NCI-H187 treated with DMSO at 0.1 percent for 48 hours (cell line): ENCODE results near the gene SFI1.
"Not testable (repeated sequence)": the region's sequence is repeated elsewhere in the genome, so short reads cannot be mapped to it uniquely, and the experiment has no call there.

Experiments used
- DNase-seq: peaks from one replicate; lab custom pipeline; 2025; lab: John Stamatoyannopoulos, UW

Gene SFI1, protein sequence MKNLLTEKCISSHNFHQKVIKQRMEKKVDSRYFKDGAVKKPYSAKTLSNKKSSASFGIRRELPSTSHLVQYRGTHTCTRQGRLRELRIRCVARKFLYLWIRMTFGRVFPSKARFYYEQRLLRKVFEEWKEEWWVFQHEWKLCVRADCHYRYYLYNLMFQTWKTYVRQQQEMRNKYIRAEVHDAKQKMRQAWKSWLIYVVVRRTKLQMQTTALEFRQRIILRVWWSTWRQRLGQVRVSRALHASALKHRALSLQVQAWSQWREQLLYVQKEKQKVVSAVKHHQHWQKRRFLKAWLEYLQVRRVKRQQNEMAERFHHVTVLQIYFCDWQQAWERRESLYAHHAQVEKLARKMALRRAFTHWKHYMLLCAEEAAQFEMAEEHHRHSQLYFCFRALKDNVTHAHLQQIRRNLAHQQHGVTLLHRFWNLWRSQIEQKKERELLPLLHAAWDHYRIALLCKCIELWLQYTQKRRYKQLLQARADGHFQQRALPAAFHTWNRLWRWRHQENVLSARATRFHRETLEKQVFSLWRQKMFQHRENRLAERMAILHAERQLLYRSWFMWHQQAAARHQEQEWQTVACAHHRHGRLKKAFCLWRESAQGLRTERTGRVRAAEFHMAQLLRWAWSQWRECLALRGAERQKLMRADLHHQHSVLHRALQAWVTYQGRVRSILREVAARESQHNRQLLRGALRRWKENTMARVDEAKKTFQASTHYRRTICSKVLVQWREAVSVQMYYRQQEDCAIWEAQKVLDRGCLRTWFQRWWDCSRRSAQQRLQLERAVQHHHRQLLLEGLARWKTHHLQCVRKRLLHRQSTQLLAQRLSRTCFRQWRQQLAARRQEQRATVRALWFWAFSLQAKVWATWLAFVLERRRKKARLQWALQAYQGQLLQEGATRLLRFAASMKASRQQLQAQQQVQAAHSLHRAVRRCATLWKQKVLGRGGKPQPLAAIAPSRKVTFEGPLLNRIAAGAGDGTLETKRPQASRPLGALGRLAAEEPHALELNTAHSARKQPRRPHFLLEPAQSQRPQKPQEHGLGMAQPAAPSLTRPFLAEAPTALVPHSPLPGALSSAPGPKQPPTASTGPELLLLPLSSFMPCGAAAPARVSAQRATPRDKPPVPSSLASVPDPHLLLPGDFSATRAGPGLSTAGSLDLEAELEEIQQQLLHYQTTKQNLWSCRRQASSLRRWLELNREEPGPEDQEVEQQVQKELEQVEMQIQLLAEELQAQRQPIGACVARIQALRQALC

DNA sequence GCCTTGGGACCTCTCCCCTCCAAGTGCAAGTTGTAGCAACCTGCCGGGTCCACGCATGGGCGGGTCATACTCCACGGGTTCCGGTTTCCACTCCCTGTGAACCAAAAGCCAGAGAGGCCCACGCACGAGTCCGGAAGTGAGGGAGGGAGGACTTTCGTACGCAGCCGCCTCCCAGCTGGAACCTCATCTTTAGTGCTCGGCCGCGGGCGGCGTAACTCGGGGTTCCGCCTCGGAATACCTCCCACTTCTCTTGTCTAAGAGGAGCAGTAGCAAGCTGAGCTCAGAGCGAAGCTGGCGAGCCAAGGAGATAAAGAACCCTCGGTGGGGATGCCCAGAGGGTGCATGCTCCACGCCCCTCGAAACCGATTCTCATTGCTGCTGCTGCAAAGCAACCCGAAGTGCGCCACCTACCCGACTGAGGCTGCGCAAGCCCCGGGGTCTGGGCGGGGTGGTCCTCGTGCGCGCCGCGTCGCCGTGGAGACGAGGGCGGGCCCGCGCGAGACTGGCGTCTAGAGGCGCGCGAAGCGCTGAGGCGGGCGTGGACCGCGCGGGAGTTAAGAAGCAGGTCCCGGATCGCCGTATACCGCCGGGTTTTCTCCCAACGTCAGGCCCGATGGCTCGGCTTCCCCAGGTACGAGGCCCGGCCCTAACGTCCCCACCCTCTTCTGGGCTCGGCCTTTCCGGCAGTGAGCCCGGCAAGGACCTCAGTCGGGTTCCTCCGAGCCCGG is at the start of gene SFI1:
Gene SFI1, plus strand, starts transcription at position 530 of the 728 bp plus-strand sequence. CDS start 11,749 bp downstream, outside the sequence.
- no peak for DNase-seq

DNA sequence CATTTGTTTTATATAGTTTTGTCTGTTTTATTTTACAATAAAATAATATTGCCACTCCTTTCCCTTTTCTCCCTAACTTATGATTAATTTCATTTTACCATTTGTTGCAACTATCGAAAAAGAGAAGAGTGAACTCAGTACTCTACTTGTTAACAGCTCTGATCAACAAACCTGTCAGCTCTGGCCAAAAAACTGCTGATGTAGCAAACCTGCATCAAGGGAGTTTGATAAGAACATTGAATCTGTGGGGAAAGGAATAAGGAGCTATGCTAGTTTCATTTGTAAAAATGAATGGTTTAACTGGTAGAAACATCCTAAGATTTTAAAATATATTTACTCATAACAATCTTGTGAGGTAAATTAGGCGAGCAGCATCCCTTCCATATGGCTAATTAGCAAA is 49.6 kb upstream of the SFI1 start:
- no peak for DNase-seq

DNA sequence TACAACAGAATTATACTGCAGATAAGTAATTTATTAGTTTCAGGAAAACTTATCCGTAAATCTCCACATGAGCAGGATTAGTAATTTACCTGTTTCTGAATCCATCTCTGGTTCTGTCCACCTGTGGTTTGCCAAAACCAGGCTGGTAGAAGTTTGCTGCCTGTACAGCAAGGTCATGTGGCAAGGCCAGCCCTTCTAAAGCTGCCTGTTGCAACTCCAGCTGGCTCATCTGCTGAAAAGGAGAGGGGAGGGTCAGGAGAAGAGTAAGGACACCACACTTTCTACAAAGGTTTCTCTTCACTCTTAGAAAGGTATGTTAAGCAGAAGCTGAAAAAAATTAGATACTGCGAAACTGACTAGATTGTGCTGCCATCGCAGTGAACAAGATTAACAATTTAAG is 49.0 kb upstream of the SFI1 start:
- no peak for DNase-seq

GRCh38 chr22:31448382-31448781 is 48.0 kb upstream of the SFI1 start:
- no peak for DNase-seq

GRCh38 chr22:31449506-31449905 is 46.8 kb upstream of the SFI1 start:
- DNase-seq, result no peak

- no peak for DNase-seq
Measured at GRCh38 chr22:31451709-31452571, 44.4 kb upstream of the SFI1 start.

DNA sequence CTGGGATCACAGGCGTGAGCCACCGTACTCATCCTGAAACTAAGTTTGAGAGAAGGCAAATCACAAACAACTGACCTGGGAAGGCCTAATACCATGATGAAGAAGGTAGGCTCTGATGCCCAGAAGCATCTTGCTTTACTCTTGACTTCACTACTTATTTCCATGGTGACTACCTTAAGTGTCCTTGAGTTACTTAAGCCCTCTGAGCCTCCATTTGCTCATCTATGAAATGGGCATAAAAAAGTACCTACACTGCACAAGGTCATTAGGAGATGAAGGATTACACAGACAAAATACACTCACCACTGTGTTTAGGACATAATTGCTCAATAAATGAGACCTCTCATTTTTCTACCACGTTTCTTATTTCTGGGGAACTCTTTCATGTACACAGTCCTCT is 34.6 kb upstream of the SFI1 start:
- DNase-seq, result no peak

GRCh38 chr22:31465307-31465706 is 31.0 kb upstream of the SFI1 start:
- DNase-seq, result no peak

GRCh38 chr22:31474743-31475142 is 21.6 kb upstream of the SFI1 start:
- DNase-seq, result no peak

GRCh38 chr22:31475800-31476199 is 20.5 kb upstream of the SFI1 start:
- DNase-seq, result no peak

DNA sequence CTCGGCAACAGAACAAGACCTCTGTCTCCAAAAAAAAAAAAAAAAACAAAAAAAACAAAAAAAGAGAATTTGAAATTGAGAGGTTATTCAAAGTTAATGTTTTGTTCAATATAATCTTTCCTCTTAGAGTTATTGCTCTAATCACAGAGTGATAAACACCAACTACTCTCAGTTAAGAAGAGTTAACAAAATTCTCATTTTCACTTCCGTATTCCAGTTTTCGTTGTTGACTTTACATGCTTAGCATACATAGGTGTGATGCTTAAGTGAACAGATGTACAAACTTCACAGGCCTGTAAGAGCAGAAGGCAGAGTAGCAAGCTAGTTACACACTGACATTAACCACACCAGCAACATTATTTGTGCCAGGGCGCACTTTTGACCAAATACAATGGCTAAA is 19.0 kb upstream of the SFI1 start:
- DNase-seq, result no peak

GRCh38 chr22:31481129-31481528 is 15.2 kb upstream of the SFI1 start:
- no peak for DNase-seq

GRCh38 chr22:31482470-31482869 is 13.9 kb upstream of the SFI1 start:
- DNase-seq, result not testable (repeated sequence)

- not testable (repeated sequence) for DNase-seq
Measured at GRCh38 chr22:31486369-31486768, 10.0 kb upstream of the SFI1 start.

GRCh38 chr22:31486951-31487350 is 9.4 kb upstream of the SFI1 start:
- DNase-seq, result no peak

DNA sequence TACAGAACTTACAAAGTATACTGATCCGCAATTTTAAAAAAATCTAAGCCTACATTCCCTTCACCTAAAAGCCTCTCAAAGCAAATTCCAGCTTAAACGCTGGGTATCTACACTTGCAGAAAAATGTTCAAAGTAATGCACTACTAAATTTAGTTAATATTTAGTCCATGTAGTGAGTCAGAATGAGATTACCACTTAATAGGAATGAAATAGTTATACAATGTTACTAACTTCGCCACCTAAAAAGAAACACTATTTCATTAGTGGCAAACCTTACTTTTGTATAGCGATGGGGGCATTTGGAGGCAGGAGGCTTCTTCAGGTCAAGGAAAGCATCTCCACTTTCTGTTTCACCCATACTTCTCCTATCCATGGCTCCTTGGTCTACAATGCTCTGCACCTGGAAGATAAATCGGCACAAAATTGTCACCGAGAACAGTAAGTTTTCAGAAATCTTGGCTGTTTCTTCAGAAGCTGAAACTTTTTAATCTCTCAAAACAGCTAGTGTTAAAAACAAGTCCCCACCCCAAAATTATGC is 7.9 kb upstream of the SFI1 start:
- DNase-seq, result no peak

DNA sequence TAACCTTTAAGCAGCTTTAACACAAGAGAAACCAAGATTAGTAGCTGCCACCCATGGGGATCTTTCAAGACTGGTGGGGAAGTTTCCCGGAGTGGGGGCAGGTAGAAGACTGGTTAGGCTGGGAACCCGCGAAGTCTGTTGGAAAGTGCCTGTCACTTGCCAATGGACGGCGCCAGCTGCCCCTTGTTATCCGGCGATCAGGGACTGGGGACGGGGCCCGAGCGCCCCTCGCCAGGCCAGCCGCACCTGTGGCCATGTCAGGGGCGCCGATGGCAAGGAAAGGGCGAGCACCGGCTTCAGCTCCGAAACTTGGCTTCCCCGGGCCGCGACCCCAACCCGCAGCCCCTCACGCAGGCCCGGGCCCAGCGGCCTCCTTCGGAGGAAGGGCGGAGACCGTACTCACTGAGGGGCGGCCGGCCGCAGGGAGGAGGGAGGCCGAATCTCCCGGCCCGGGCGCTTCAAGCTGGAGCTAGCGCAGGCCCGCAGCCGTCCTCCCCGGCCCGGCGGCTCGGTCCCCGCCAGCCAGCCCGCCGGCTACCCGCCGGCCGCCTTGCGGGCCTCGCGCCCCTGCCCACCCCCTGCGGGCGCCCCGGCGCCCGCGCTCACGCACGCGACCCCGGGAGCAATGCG is 7.2 kb upstream of the SFI1 start:
- DNase-seq, result no peak

DNA sequence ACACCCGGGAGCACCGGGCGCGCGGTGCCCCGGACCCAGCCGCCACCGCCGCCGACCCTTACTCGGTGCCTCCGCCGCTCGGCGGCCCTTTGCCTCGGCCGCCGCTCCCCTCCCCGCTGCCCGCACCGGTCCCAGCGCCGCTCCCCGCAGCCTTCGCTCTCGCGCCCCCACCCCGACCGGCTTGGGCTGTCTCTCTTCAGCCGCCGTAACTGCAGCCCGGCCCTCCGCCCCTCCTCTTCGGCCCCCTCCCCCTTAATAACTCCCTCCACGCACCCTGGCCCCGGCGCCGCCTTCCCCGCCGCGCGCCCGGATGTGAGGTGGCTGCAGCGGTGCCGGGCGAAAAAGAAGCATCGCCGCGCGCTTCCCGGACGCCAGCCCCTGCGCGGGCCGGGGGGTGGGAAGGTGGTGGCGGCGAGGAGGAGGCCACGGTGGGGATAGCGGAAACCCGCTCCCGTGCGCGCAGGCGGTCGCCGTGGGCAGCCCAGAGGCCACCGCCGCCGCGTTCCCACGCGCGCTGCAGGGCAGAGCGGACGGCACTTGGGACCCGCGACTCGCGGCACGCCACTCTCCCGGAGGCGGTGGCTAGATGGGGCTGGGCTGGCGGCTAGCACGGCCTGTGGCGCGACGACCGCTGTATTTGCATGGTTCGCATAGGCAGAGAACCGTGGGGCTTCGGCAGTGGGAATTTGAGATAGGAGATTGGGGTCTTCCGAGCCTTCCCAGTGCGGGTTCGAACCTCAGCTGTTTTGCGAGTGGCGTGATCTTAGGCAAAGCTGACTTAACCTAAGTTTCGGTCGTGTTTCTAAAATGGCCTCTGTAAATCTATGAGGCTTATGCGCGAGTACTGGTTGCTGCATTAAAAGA is 6.5 kb upstream of the SFI1 start, which contains the start of gene EIF4ENIF1:
Gene EIF4ENIF1, minus strand, starts transcription at position 211 of the 864 bp plus-strand sequence. CDS start 1,124 bp downstream, outside the sequence.
- DNase-seq, result no peak

DNA sequence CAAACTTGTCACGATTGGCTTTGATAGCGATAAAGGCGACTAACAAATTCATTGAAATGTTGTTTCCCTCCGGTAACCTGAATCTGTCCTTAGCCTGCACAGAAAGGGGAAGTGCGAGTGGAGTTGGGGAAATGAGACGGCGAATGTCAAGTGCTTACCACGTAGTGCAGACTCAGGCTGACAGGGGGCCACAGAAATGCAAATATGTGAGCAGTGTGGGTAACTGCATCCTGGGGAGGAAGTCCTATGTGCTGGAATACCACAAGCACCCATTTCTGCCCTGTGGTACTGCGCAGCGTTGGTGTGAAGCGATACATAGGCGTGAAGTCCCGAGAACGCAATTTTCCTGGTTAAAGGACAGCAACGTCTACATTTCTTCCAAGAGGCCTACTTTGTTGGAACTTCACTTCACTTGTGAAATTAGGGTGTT is 5.8 kb upstream of the SFI1 start:
- no peak for DNase-seq
